ENCODE measurements around the gene USP9Y.
"Not testable (repeated sequence)": the region's sequence is repeated elsewhere in the genome, so short reads cannot be mapped to it uniquely, and the experiment has no call there.

Gene USP9Y, protein sequence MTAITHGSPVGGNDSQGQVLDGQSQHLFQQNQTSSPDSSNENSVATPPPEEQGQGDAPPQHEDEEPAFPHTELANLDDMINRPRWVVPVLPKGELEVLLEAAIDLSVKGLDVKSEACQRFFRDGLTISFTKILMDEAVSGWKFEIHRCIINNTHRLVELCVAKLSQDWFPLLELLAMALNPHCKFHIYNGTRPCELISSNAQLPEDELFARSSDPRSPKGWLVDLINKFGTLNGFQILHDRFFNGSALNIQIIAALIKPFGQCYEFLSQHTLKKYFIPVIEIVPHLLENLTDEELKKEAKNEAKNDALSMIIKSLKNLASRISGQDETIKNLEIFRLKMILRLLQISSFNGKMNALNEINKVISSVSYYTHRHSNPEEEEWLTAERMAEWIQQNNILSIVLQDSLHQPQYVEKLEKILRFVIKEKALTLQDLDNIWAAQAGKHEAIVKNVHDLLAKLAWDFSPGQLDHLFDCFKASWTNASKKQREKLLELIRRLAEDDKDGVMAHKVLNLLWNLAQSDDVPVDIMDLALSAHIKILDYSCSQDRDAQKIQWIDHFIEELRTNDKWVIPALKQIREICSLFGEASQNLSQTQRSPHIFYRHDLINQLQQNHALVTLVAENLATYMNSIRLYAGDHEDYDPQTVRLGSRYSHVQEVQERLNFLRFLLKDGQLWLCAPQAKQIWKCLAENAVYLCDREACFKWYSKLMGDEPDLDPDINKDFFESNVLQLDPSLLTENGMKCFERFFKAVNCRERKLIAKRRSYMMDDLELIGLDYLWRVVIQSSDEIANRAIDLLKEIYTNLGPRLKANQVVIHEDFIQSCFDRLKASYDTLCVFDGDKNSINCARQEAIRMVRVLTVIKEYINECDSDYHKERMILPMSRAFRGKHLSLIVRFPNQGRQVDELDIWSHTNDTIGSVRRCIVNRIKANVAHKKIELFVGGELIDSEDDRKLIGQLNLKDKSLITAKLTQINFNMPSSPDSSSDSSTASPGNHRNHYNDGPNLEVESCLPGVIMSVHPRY (N-terminal part only)

DNA sequence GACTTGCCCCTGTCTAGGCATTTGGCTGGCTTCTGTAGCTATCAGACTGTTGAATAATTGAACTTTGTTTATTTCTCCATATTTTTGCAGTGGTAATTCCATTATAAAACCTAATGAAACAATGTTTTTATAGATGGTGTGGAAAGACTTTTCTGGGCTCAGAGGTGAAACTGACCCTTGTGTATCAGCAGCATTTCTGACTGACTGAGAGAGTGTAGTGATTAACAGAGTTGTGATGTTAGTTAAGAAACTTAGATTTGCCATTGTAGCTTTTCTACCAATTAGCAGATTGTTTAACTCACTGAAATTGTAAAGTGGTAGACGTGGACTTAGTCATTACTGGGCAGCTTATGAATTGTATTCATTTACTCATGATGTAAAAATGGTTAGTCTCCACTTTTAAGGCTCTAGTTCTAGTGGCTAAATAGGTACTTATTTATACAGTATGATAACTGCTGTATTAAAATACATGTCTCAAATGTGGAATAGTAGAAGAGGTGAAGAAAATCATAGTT lies at the start of gene USP9Y:
TSS of gene USP9Y (plus strand) at position 51 of the 515 bp plus-strand sequence. CDS start 8,217 bp downstream, outside the sequence.
- DNase-seq (ENCODE audit: low spot score) = no peak
- TF ChIP-seq CTCF (conservative IDR thresholded peaks at IDR 0.05; ENCODE audit: low read depth) = no peak
- POLR2A ChIA-PET (ENCODE audit: low non-redundant PET) = no interaction called here
- CTCF ChIA-PET = no interaction called here
- H3K27ac ChIP-seq = no peak within 1 kb of the TSS

DNA sequence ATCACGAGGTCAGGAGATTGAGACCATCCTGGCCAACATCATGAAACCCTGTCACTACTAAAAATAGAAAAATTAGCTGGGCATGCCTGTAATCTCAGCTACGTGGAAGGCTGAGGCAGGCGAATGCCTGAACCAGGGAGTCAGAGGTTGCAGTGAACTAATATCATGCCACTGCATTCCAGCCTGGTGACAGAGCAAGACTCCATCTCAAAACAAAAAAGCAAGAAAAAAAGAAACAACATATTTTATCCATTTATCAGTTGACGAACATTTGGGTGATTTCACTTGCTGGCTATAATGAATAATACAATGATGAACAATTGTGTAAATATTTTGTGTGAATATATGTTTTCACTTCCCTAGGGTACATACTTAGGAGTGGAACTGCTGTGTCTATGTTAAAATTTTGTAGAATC lies 49.4 kb upstream of the USP9Y start:
- H3K27ac ChIP-seq = no peak overlapping the region
- CTCF ChIA-PET = no interaction called here
- DNase-seq (ENCODE audit: low spot score) = no peak
- no peak for TF ChIP-seq CTCF (conservative IDR thresholded peaks at IDR 0.05; ENCODE audit: low read depth)
- POLR2A ChIA-PET (ENCODE audit: low non-redundant PET) = no interaction called here

DNA sequence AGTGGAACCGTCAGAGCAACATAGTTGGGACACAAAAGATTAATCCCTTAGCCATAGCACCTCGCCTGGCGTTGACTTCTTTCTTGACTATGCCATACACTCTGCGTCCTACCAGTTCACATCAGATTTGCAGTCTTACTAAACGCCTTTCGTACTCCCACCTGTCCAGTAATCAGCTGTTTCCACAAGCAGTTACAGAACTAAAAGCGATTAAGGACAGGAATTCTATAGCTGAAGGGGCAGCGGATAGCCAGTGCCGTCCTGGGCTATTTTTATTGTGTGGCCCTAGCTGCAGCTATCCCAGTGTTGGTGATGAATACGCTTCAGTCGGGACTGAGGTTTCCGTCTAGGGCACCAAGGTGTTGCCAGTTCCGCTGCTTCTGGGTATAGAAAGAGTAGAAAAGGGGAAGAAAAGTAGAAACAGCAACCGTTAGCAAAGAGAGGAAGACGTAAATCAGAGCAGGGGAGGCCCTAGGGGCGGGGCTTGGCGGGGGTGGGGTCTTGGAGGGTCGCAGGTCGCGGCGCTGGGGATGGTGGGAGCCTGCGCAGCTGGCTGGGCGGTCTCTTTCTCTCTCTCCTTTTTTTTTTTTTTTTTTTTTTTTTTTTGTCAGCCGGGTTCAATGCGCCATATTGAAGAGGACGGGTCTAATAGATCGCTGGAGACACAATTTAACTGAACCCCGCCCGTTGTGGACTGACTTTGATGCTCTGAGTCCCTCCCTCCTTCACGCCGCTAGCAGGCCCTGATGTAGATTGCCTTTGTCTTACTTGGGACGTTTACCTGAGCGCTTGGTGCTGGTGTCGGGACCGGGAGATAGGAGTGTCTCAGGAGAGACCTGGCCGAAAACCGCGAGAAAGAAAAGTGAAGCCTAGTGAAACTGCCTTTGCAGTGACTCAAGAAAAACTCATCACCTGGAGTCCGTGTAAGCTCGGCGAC lies 39.0 kb upstream of the USP9Y start:
- DNase-seq (ENCODE audit: low spot score) = no peak
- H3K27ac ChIP-seq = no peak overlapping the region
- no peak for TF ChIP-seq CTCF (conservative IDR thresholded peaks at IDR 0.05; ENCODE audit: low read depth)
- POLR2A ChIA-PET (ENCODE audit: low non-redundant PET) = no interaction called here
- CTCF ChIA-PET = no interaction called here

- no peak for TF ChIP-seq CTCF (conservative IDR thresholded peaks at IDR 0.05; ENCODE audit: low read depth)
- POLR2A ChIA-PET (ENCODE audit: low non-redundant PET) = no interaction called here
- DNase-seq (ENCODE audit: low spot score) = no peak
- CTCF ChIA-PET = no interaction called here
- no peak overlapping the region for H3K27ac ChIP-seq
Observed at GRCh38 chrY:12662745-12663591, 38.1 kb upstream of the USP9Y start.

DNA sequence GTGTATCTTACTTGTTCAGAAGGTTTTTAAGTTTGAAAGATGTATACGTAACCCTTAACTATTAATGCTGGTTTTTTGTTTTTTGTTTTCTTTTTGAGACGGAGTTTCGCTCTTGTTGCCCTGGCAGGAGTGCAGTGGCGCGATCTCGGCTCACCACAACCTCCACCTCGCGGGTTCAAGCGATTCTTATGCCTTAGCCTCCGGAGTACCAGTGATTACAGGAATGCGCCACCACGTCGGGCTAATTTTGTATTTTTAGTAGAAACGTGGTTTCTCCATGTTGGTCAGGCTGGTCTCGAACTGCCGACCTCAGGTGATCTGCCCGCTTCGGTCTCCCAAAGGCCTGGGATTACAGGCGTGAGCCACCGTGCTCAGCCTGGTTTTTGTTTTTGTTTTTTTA lies 37.2 kb upstream of the USP9Y start:
- CTCF ChIA-PET; H3K27ac ChIP-seq; DNase-seq (ENCODE audit: low spot score); POLR2A ChIA-PET (ENCODE audit: low non-redundant PET): not testable (repeated sequence)

GRCh38 chrY:12678111-12678510 lies 22.9 kb upstream of the USP9Y start:
- CTCF ChIA-PET = no interaction called here
- TF ChIP-seq CTCF (conservative IDR thresholded peaks at IDR 0.05; ENCODE audit: low read depth) = no peak
- POLR2A ChIA-PET (ENCODE audit: low non-redundant PET) = no interaction called here
- DNase-seq (ENCODE audit: low spot score) = no peak
- no peak overlapping the region for H3K27ac ChIP-seq
